Fibroblast of pulmonary artery (primary cell): ENCODE measurements around the gene PMEPA1.

Experiments
- DNase-seq: peaks from one replicate; pipeline ENCODE4 v3.0.0-alpha.2; 2010; ENCODE audit warnings: low read depth
- H3K4me3 ChIP-seq: replicated peaks from 2 replicates; pipeline ENCODE4 v1.5.1; 2011; ENCODE audit warnings: low read depth, mild to moderate bottlenecking, control low read depth, low read length, moderate library complexity
- TF ChIP-seq, protein P1 (sequence below): IDR thresholded peaks from 2 replicates; pipeline ENCODE4 v1.5.1; 2011; ENCODE audit warnings: mild to moderate bottlenecking, control low read depth, low read length, inconsistent platforms; ENCODE audit errors: missing control alignments

The PMEPA1 gene

DNA sequence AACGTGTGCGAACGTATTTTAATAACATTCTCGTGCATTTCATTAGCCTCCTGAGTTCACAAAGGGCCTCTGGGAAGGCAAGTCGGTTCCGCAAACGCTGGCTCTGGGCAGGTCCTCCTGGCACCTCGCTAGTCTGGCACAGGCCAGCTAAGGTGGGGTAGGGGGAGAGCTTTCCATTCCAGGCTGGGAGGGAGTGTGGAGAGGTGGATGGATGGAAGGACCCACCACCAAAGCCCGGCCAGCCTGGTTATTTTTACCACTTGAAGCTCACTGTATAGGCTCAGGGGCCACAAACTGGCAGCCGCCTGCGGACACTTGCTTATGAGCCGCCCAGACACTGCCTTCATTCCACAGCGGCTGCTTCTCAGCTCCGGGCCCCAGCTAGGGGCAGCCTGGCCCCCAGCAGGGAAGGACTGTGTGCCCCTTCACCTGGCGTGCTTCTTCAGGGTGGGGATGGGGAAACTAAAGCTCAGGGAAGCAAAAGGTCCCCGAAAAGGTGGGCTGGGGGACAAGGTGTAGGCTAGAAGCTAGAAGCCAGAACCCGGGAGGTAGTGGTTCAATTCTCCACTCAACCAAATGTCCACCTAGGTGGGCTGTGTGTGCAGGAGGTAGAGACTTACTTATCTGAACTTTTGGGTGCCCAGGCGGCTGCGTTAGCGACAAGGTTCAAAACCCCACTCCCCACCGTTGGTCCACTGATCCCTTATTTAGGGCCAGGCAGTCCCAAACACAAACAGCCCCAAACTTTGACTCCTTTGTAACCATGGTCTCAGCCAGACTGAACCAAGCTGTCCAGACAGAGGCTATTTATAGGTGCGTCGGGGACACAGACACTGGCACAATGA, 1.7 kb downstream of the PMEPA1 start:
- TF ChIP-seq, protein P1, sequence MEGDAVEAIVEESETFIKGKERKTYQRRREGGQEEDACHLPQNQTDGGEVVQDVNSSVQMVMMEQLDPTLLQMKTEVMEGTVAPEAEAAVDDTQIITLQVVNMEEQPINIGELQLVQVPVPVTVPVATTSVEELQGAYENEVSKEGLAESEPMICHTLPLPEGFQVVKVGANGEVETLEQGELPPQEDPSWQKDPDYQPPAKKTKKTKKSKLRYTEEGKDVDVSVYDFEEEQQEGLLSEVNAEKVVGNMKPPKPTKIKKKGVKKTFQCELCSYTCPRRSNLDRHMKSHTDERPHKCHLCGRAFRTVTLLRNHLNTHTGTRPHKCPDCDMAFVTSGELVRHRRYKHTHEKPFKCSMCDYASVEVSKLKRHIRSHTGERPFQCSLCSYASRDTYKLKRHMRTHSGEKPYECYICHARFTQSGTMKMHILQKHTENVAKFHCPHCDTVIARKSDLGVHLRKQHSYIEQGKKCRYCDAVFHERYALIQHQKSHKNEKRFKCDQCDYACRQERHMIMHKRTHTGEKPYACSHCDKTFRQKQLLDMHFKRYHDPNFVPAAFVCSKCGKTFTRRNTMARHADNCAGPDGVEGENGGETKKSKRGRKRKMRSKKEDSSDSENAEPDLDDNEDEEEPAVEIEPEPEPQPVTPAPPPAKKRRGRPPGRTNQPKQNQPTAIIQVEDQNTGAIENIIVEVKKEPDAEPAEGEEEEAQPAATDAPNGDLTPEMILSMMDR, result no peak
- peak overlapping the region; percentile 75 for H3K4me3 ChIP-seq
- DNase-seq, result no peak

DNA sequence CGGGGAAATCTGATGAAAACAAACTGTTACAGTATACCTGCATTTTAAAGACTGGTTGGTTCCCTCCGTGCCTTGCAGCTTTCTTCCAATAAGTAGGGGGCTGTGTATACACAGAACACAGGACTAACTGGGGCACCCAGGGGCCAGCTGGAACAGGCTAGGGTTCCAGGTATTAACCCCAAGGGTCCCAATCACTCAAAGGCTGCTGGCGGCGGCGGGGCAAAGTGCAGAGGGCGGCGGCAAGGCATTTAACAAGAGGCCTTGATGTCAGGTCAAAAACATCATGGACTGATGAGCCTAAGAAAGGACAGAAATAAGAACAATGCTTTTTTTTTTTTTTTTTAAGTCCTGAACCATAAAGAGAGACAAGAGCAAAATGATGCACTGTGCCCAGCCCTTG, 2.5 kb downstream of the PMEPA1 start:
- no peak for DNase-seq
- TF ChIP-seq, protein P1, result no peak
- no peak overlapping the region for H3K4me3 ChIP-seq

DNA sequence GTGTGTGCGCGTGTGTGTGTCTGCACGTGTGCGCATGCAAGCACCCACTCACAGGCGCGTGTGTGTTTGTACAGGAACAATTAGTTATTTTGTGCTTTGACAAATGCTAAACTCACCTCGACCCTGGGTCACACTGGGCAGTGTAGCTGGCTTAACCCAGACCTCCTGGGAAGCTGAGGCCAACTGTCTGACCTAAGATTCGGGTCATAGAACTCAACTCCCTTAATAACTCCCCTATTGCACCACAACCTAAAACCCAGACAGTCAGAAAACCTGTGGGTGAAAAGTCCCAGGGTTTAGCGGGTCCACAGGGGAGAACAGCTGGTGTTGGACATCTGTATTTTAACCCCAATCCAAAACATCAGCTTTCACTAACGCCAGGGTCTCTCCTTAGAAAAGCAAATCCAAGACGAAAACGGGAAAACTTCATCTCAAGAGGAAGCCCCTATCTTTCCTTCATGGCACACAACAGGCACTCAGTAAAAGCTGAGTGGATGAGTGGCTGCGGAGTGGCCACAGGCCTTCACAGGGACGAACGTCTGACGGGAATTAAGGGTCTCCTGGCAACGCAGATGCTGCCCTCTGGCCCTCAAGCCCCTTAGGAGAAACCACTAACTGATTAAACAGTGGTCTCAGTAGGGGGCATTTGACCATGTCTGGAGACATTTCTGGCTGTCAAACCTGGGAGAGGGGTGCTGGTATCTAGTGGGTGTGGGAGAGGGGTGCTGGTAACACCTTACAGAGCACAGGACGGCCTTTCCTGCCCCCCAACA, 4.5 kb downstream of the PMEPA1 start:
- TF ChIP-seq, protein P1, result no peak
- DNase-seq, result no peak
- H3K4me3 ChIP-seq, result no peak overlapping the region

DNA sequence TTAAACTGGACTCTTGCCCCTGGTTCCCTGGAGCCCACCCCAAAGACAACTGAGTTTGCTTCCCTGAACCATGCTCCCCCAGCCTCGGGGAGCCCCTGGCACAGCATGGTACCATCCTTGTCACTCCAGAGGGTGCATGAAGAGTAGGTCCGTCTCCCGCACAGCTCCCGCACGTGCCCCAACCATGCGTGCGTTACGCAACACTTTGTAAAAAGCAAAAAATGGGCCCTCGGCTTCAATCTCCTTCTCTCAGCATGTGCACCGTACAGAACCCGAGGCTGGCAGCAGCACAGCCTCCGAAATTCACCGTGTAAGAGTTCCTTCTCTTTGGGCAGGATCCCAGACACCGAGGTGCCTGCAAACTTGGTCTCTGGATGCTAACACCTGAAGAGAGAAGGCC, 5.6 kb downstream of the PMEPA1 start:
- DNase-seq, result no peak
- H3K4me3 ChIP-seq, result no peak overlapping the region
- TF ChIP-seq, protein P1, result no peak

DNA sequence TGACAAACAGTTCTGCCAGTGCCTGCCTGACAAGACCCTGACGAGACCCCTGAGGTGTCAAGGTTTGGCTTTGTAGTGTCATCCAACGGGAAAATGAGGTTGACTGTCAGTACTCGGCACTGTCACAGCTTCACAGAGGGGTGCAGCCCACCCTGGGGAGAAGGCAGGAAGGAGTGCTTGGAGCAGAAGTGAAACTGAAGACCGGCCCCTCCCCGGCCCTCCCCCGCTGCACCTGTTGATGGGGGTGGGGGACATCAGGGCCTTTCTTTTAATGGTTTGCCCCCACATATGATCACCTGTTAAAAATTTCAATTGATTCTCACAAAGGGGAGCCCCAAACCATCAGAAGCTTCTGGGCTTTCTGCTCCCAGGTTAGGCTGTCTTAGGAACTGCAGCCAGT, 6.8 kb downstream of the PMEPA1 start:
- TF ChIP-seq, protein P1, result no peak
- no peak for DNase-seq
- no peak overlapping the region for H3K4me3 ChIP-seq

DNA sequence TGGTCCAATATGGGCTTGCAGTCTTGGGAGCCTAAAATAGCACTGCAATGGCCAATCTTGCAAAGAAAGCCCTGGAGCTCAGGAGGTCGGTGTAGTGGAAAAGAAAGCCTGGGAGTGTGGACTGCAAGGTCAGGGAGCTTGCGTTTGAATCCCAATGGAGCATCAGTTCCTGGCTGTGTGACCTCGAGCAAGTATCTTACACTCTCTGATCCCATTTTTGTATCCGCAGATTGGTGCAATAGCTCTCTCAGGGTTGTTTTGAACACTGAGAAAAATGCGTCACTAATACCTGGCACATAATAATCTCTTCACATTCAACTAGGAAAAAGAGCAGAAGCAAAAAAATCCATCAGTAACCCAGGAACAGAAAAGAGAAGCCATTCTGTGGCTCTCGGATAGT, 7.3 kb downstream of the PMEPA1 start:
- DNase-seq, result no peak
- H3K4me3 ChIP-seq, result no peak overlapping the region
- TF ChIP-seq, protein P1, result no peak
